Vagina (tissue), 2 donors: ENCODE measurements around the gene PTPN9. TPM values are rescaled to one million over a fixed set of nuclear protein-coding genes. Genes with fewer than 3 reads are reported as not detected.

Source experiments
- DNase-seq, 2 donors: peaks; one replicate each; pipeline ENCODE4 v3.0.0-alpha.2; 2017; ENCODE audit errors: extremely low spot score in 2 of 2
- H3K27ac ChIP-seq: fragments of 200-600 bp; sonication (generic); one replicate; pipeline ENCODE4 v1.5.1; 2019
- H3K27me3 ChIP-seq: fragments of 200-600 bp; sonication (generic); one replicate; pipeline ENCODE4 v1.5.1; 2019
- H3K36me3 ChIP-seq, 2 donors: fragments of 200-600 bp; sonication (generic); one replicate each; pipeline ENCODE4 v1.5.1; 2017 to 2019
- H3K4me1 ChIP-seq: fragments of 200-600 bp; sonication (generic); one replicate; pipeline ENCODE4 v1.5.1; 2019
- H3K4me3 ChIP-seq, 2 donors: fragments of 200-600 bp; sonication (generic); 1 replicate in 1 of 2; 2 replicates in 1 of 2; pipeline ENCODE4 v1.5.1; 2016 to 2019
- H3K9me3 ChIP-seq: fragments of 200-600 bp; sonication (generic); one replicate; pipeline ENCODE4 v1.5.1; 2019
- POLR2A ChIP-seq, 2 donors: fragments of 450-650 bp; IDR thresholded peaks; one replicate each; pipeline ENCODE4 v1.6.1; 2017; ENCODE audit warnings: antibody characterized with exemption in 2 of 2, mild to moderate bottlenecking in 2 of 2, moderate library complexity in 2 of 2
- POLR2AphosphoS5 ChIP-seq, 2 donors: sonication (generic); formaldehyde crosslinking; IDR thresholded peaks; one replicate each; pipeline ENCODE4 v1.9.0; 2017; ENCODE audit warnings: antibody characterized with exemption in 2 of 2, mild to moderate bottlenecking in 2 of 2, low read depth in 1 of 2; ENCODE audit not compliant: insufficient read depth in 1 of 2
- intact Hi-C: fragments of 100-400 bp; cut with DNase I; formaldehyde crosslinking; loops from one replicate; pipeline ENCODE4 v1.15.1; 2023
- total RNA-seq: library from RNA; depleted of rRNA; stranded (reverse); fragments of >200 nt; gene quantifications from one replicate; pipeline ENCODE4 v1.2.3, GENCODE V29; 2016
- TF ChIP-seq, protein P1 (sequence below), 3 experiments: fragments of 450-650 bp in 2 of 3; fragments of 200-600 bp in 1 of 3; sonication (generic) in 1 of 3; IDR thresholded peaks; one replicate each; pipeline ENCODE4 v1.5.1; 2017 to 2019; ENCODE audit warnings: antibody characterized with exemption in 3 of 3, mild to moderate bottlenecking in 2 of 3, moderate library complexity in 2 of 3

The PTPN9 gene
- total RNA-seq, 1 donor from 2014 or later, result 18.2 TPM

DNA sequence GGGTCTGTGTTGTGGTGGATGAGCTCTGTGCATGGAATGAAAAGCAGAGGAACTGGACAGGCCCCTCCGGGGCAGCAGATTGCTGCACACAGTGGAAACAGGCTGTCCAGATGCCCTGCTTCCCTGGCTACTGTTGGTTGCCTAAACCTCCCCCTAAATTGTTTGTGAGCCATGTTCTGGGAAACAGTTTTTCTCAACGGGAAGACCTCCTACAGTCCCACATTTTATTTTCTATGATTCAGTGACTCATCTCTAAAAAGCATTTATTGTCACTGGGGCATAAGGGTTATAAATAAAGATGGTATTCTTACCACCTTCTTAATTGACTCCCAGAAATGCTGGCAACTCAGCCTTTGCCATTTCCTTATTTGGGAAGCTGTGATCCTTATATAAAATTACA lies 20.3 kb upstream of the PTPN9 start:
- H3K27ac ChIP-seq, result no peak overlapping the region
- no peaks in the 10 kb centered on the region for H3K4me1 ChIP-seq
- H3K9me3 ChIP-seq, result no peaks in the 10 kb centered on the region
- no peak overlapping the region for H3K4me3 ChIP-seq
- TF ChIP-seq POLR2AphosphoS5 (IDR thresholded peaks at IDR 0.05; ENCODE audit: insufficient read depth in 1 of 2, low read depth in 1 of 2) (no peak), POLR2A (IDR thresholded peaks at IDR 0.05) (no peak)
- TF ChIP-seq, protein P1, sequence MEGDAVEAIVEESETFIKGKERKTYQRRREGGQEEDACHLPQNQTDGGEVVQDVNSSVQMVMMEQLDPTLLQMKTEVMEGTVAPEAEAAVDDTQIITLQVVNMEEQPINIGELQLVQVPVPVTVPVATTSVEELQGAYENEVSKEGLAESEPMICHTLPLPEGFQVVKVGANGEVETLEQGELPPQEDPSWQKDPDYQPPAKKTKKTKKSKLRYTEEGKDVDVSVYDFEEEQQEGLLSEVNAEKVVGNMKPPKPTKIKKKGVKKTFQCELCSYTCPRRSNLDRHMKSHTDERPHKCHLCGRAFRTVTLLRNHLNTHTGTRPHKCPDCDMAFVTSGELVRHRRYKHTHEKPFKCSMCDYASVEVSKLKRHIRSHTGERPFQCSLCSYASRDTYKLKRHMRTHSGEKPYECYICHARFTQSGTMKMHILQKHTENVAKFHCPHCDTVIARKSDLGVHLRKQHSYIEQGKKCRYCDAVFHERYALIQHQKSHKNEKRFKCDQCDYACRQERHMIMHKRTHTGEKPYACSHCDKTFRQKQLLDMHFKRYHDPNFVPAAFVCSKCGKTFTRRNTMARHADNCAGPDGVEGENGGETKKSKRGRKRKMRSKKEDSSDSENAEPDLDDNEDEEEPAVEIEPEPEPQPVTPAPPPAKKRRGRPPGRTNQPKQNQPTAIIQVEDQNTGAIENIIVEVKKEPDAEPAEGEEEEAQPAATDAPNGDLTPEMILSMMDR (IDR thresholded peaks at IDR 0.05), result no peak
- DNase-seq, result no peak
- H3K27me3 ChIP-seq, result no peaks in the 10 kb centered on the region
- peaks cover 0 to 24% of the 10 kb centered on the region in 2 donors for H3K36me3 ChIP-seq
- intact Hi-C loops, result no loop called here

DNA sequence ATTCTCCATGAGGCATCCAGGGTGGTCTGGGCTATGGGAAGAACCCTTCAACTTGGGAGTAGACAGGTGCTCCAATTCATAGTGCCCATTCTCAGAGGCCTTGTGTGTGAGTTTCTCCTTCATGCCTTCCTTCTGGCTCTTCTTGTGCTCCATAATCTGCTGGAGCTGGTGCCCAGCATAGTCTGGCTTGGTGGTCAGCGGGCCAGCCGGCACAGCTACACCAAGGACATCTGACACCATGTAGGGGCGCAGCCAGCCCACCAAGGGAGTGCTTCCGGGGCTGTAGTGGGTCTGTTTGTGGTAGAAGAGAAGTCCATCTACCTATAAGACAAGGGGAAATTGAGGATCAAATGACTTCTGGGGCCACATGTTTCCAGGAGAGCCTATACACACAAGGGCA lies 19.2 kb upstream of the PTPN9 start:
- peaks cover 0 to 24% of the 10 kb centered on the region in 2 donors for H3K36me3 ChIP-seq
- no peak for DNase-seq
- no peaks in the 10 kb centered on the region for H3K27me3 ChIP-seq

DNA sequence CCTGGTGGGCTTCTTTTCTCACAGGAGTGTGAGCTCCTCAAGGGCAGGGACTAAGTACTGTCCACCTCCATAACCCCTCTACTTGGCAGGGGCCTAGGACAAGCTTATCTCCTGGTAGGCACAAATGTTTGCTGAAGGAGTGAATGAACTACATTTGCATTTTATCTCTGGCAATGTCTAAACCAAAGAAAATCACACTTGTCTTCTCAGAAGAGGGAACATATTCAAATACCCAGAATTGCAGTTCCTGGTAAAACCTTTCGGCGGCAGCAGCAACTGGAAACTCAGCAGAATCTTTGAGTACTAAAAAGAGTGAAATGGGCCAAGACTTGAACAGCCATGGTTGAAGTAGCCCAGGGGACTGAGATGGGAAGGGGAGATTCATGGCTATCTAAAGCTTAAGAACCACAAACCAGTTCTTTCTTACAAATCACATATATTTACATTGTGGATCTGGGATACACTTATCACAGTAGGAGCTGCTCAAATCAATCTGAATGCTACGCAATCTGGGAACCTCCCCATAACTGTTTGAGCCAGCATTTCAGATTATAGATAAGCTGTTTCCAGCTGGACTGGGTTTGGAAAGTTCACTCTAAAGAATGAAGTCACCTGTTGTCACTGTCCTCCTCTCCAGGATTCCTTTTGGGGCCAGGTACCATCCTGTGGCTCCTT lies 18.7 kb upstream of the PTPN9 start:
- H3K4me3 ChIP-seq, result no peak overlapping the region
- no peaks in the 10 kb centered on the region for H3K27me3 ChIP-seq
- peaks cover 0 to 24% of the 10 kb centered on the region in 2 donors for H3K36me3 ChIP-seq
- no peak for DNase-seq
- H3K9me3 ChIP-seq, result no peaks in the 10 kb centered on the region
- no peaks in the 10 kb centered on the region for H3K4me1 ChIP-seq
- H3K27ac ChIP-seq, result no peak overlapping the region
- intact Hi-C loops, result no loop called here
- TF ChIP-seq POLR2AphosphoS5 (IDR thresholded peaks at IDR 0.05; ENCODE audit: insufficient read depth in 1 of 2, low read depth in 1 of 2) (no peak), POLR2A (IDR thresholded peaks at IDR 0.05) (no peak)
- TF ChIP-seq, protein P1 (IDR thresholded peaks at IDR 0.05), result no peak

More for the DNA sequence above, 19.2 kb upstream of the PTPN9 start:
- no peak overlapping the region for H3K27ac ChIP-seq
- no peaks in the 10 kb centered on the region for H3K9me3 ChIP-seq
- no peaks in the 10 kb centered on the region for H3K4me1 ChIP-seq
- TF ChIP-seq POLR2AphosphoS5 (IDR thresholded peaks at IDR 0.05; ENCODE audit: insufficient read depth in 1 of 2, low read depth in 1 of 2) (no peak), POLR2A (IDR thresholded peaks at IDR 0.05) (no peak)
- TF ChIP-seq, protein P1 (IDR thresholded peaks at IDR 0.05), result no peak
- intact Hi-C loops, result no loop called here
- no peak overlapping the region for H3K4me3 ChIP-seq

DNA sequence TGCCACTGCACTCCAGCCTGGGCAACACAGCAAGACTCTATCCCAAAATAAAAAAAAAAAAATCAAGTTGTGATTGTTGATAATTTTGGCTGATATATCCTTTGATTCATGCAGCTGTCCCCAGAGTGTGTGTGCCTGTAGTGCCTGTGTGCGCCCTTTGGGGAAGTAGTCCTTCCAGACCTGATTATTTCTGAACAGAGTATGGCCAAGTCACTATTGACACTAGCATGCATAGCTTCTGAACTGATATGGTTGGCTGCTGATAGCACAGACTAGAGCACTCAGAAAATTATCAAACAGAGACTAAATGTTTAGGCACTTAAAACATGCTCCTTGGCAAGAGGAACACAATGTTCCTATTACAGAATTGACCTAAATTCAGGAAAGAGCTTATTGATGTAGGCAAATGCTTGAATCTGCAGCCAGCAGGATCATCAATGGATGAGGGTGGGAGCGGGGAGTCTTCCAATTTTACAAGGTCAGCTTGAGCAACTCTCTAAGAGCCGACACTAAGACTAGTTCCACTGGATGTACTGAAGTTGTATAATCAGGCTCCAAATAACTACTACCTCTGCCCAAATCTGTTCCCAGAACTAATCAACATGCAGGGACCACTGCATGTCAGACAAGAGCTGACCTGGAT lies 17.7 kb upstream of the PTPN9 start:
- intact Hi-C loops, result no loop called here
- no peak for DNase-seq
- no peaks in the 10 kb centered on the region for H3K9me3 ChIP-seq
- H3K27me3 ChIP-seq, result no peaks in the 10 kb centered on the region
- H3K36me3 ChIP-seq, result peaks cover 0 to 24% of the 10 kb centered on the region in 2 donors
- no peak overlapping the region for H3K27ac ChIP-seq
- no peak overlapping the region for H3K4me3 ChIP-seq
- TF ChIP-seq POLR2AphosphoS5 (IDR thresholded peaks at IDR 0.05; ENCODE audit: insufficient read depth in 1 of 2, low read depth in 1 of 2), result no peak
- no peak for TF ChIP-seq POLR2A (IDR thresholded peaks at IDR 0.05)
- TF ChIP-seq, protein P1 (IDR thresholded peaks at IDR 0.05), result no peak
- no peaks in the 10 kb centered on the region for H3K4me1 ChIP-seq

GRCh38 chr15:75594276-75594675 lies 15.2 kb upstream of the PTPN9 start:
- no peak overlapping the region for H3K27ac ChIP-seq
- TF ChIP-seq POLR2AphosphoS5 (IDR thresholded peaks at IDR 0.05; ENCODE audit: insufficient read depth in 1 of 2, low read depth in 1 of 2), result no peak
- TF ChIP-seq, protein P1 (IDR thresholded peaks at IDR 0.05), result no peak
- no peak for TF ChIP-seq POLR2A (IDR thresholded peaks at IDR 0.05)
- no peaks in the 10 kb centered on the region for H3K27me3 ChIP-seq
- intact Hi-C loops, result no loop called here
- H3K4me1 ChIP-seq, result no peaks in the 10 kb centered on the region
- DNase-seq, result no peak
- H3K36me3 ChIP-seq, result peaks cover 0 to 5% of the 10 kb centered on the region in 2 donors
- H3K4me3 ChIP-seq, result no peak overlapping the region
- H3K9me3 ChIP-seq, result no peaks in the 10 kb centered on the region
